SK-N-SH (cell line): ENCODE data around the gene PFKP. TPM values are rescaled to one million over a fixed set of nuclear protein-coding genes. Genes with fewer than 3 reads are reported as not detected.

ENCODE experiments used
- CTCF ChIA-PET: fragments of 300-600, 350-600 bp; formaldehyde crosslinking; extraction: SDS; loops from one replicate; lab custom pipeline; 2021; lab: Yijun Ruan, JAX
- POLR2A ChIA-PET: fragments of 350-600 bp; sonication (Branson Sonifier 250); formaldehyde crosslinking; extraction: SDS; loops from one replicate; lab custom pipeline; 2020; ENCODE audit warnings: antibody characterized with exemption, inconsistent platforms; lab: Yijun Ruan, JAX
- DNase-seq: peaks from one replicate; pipeline ENCODE4 v3.0.0; 2012
- H2AFZ ChIP-seq: fragments of 200-600 bp; sonication (generic); 2 replicates; pipeline ENCODE4 v1.8.1; 2016; ENCODE audit warnings: antibody characterized with exemption, mild to moderate bottlenecking, low read depth
- H3F3A ChIP-seq: fragments of 200-600 bp; sonication (generic); replicated peaks from 2 replicates; pipeline ENCODE3; 2016; ENCODE audit warnings: antibody characterized with exemption, mild to moderate bottlenecking; ENCODE audit not compliant: insufficient read depth
- H3K27ac ChIP-seq, 2 experiments: fragments of 200-500 bp in 1 of 2; fragments of 200-600 bp in 1 of 2; sonication (Bioruptor generic) in 1 of 2; sonication (generic), shearing (Covaris generic) in 1 of 2; 2 replicates each; pipeline versions ENCODE4 v1.5.1 to v1.6.1; 2014 to 2016; ENCODE audit warnings: low read depth in 2 of 2, inconsistent platforms in 1 of 2, low read length in 1 of 2, mild to moderate bottlenecking in 1 of 2, mixed read lengths in 1 of 2
- H3K27me3 ChIP-seq: fragments of 200-600 bp; sonication (generic), shearing (Covaris generic); 2 replicates; pipeline ENCODE4 v1.6.1; 2016; ENCODE audit warnings: mixed run types; ENCODE audit not compliant: insufficient read depth
- H3K36me3 ChIP-seq, 2 experiments: fragments of 200-500 bp in 1 of 2; fragments of 200-600 bp in 1 of 2; sonication (Bioruptor generic) in 1 of 2; sonication (generic) in 1 of 2; replicated peaks in 1 of 2; 2 replicates each; pipeline versions ENCODE3 to v1.5.1; 2014 to 2016; ENCODE audit warnings: low read length in 1 of 2, mild to moderate bottlenecking in 1 of 2; ENCODE audit not compliant: insufficient read depth in 2 of 2, control insufficient read depth in 1 of 2
- H3K4me1 ChIP-seq, 2 experiments: fragments of 200-500 bp in 1 of 2; fragments of 200-600 bp in 1 of 2; sonication (Bioruptor generic) in 1 of 2; sonication (generic), shearing (Covaris generic) in 1 of 2; 2 replicates each; pipeline versions ENCODE4 v1.5.1 to v1.6.1; 2014 to 2016; ENCODE audit warnings: low read depth in 1 of 2, low read length in 1 of 2, mixed run types in 1 of 2; ENCODE audit not compliant: insufficient read depth in 2 of 2, control insufficient read depth in 1 of 2
- H3K4me2 ChIP-seq: fragments of 200-600 bp; sonication (generic), shearing (Covaris generic); 2 replicates; pipeline ENCODE4 v1.6.1; 2017; ENCODE audit warnings: mixed run types
- H3K4me3 ChIP-seq, 2 experiments: fragments of 200-500 bp in 1 of 2; fragments of 200-600 bp in 1 of 2; sonication (Bioruptor generic) in 1 of 2; sonication (generic), shearing (Covaris generic) in 1 of 2; 2 replicates each; pipeline versions ENCODE4 v1.5.1 to v1.8.1; 2014 to 2016; ENCODE audit warnings: low read depth in 2 of 2, inconsistent platforms in 1 of 2, low read length in 1 of 2, mild to moderate bottlenecking in 1 of 2, mixed read lengths in 1 of 2, moderate library complexity in 1 of 2
- H3K79me2 ChIP-seq: fragments of 200-600 bp; sonication (generic); 2 replicates; pipeline ENCODE4 v1.8.1; 2017; ENCODE audit warnings: mild to moderate bottlenecking; ENCODE audit not compliant: insufficient read depth
- H3K9ac ChIP-seq: fragments of 200-600 bp; sonication (generic); 2 replicates; pipeline ENCODE4 v1.6.1; 2017; ENCODE audit warnings: mixed run types
- H3K9me2 ChIP-seq: fragments of 200-600 bp; sonication (generic); 2 replicates; pipeline ENCODE4 v1.6.1; 2017; ENCODE audit warnings: mixed run types
- H3K9me3 ChIP-seq: fragments of 200-600 bp; sonication (generic); 2 replicates; pipeline ENCODE4 v1.6.1; 2017; ENCODE audit warnings: mixed run types, mild to moderate bottlenecking, moderate library complexity
- H4K20me1 ChIP-seq: fragments of 200-600 bp; sonication (generic); 2 replicates; pipeline ENCODE4 v1.6.1; 2017; ENCODE audit warnings: mild to moderate bottlenecking, mixed run types; ENCODE audit not compliant: insufficient read depth
- FOXM1 ChIP-seq: IDR thresholded peaks from 2 replicates; pipeline ENCODE4 v1.4.0; 2012; ENCODE audit warnings: low read depth, mild to moderate bottlenecking
- GATA2 ChIP-seq: sonication (generic); formaldehyde crosslinking; IDR thresholded peaks from 2 replicates; pipeline ENCODE4 v1.5.0; 2020; ENCODE audit warnings: mild to moderate bottlenecking, missing genetic modification reagents
- JUND ChIP-seq: IDR thresholded peaks from 2 replicates; pipeline ENCODE4 v1.4.0; 2012
- MAX ChIP-seq: IDR thresholded peaks from 2 replicates; pipeline ENCODE4 v1.4.0; 2012; ENCODE audit warnings: low read depth
- MXI1 ChIP-seq: IDR thresholded peaks from 2 replicates; pipeline ENCODE4 v1.6.1; 2012; ENCODE audit warnings: mild to moderate bottlenecking, low read depth, low read length, improper control_type of control experiment
- SMC3 ChIP-seq: IDR thresholded peaks from 2 replicates; pipeline ENCODE4 v1.6.1; 2012; ENCODE audit warnings: low read depth, low read length, improper control_type of control experiment
- TAF1 ChIP-seq: IDR thresholded peaks from 2 replicates; pipeline ENCODE4 v1.6.1; 2012; ENCODE audit warnings: low read depth, mild to moderate bottlenecking, low read length, moderate library complexity, borderline replicate concordance
- TCF12 ChIP-seq: IDR thresholded peaks from 2 replicates; pipeline ENCODE4 v1.4.0; 2012
- USF2 ChIP-seq: fragments of 150-350 bp; IDR thresholded peaks from 2 replicates; pipeline ENCODE4 v1.6.1; 2017; ENCODE audit warnings: antibody characterized with exemption, low read length, low read depth, borderline replicate concordance
- YY1 ChIP-seq: IDR thresholded peaks from 2 replicates; pipeline ENCODE4 v1.4.0; 2012; ENCODE audit warnings: low read depth, mild to moderate bottlenecking
- WGBS: methylation state at CpG from one replicate; pipeline ENCODE4 v1.1.6; 2017; ENCODE audit warnings: low lambda C conversion rate; 5-methylcytosine and 5-hydroxymethylcytosine counted together
- polyA plus RNA-seq, 3 experiments: library from polyadenylated mRNA; depleted of rRNA; stranded (reverse); fragments of >200 nt; gene quantifications; 2 replicates each; pipeline ENCODE4 v1.2.3, GENCODE V29; 2012
- TF ChIP-seq, protein P1 (sequence below): fragments of 150-350 bp; IDR thresholded peaks from 2 replicates; pipeline ENCODE4 v1.6.1; 2016; ENCODE audit warnings: mild to moderate bottlenecking, low read depth, low read length
- TF ChIP-seq, protein P2 (sequence below): IDR thresholded peaks from 2 replicates; pipeline ENCODE4 v1.4.0; 2012; ENCODE audit warnings: low read depth, borderline replicate concordance

The PFKP gene
- polyA plus RNA-seq, 1 of the 3 experiments (the other 2 are of a cell fraction), result 175 TPM

DNA sequence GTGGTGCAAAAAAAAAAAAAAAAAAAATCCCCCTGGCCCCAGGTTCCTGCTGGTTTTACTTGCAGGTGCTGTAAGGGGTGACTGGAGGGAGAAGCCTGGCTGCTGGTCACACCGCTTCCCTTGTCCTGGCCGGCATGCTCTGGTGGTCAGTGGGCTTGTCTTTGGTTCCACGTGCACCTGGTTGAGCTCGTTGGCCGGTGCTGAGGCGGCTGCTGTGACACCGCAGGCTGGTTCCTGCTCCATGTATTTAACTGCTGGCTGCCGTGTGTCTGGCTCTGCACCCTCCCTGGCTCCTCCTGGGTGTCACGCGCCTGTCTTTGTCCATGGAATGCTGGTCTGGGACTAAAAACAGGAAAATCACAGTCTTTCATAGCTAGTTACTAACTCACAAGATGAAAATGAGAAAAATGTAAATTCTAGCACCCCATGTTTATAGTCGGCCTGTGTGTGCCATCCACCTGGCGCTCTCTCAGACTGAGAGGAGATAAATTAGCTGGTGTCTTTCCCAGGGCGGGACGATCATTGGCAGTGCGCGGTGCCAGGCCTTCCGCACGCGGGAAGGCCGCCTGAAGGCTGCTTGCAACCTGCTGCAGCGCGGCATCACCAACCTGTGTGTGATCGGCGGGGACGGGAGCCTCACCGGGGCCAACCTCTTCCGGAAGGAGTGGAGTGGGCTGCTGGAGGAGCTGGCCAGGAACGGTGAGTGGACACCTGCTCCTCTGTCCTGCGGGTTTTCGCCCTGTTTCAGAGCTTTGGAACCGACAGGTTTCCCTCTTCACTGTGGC is 33.7 kb downstream of the PFKP start:
- Histone ChIP-seq H3K4me2 (no peak overlapping the region), H4K20me1 (no peaks in the 10 kb centered on the region), H3K4me1 (peaks cover 3 to 14% of the 10 kb centered on the region in 2 experiments; a peak in 3 of 4 replicates), H3K79me2 (peaks cover 80% of the 10 kb centered on the region), H3F3A (peaks cover 20% of the 10 kb centered on the region)
- TF ChIP-seq TCF12 (no peak), USF2 (no peak), SMC3 (no peak), MXI1 (no peak)
- TF ChIP-seq, protein P1, sequence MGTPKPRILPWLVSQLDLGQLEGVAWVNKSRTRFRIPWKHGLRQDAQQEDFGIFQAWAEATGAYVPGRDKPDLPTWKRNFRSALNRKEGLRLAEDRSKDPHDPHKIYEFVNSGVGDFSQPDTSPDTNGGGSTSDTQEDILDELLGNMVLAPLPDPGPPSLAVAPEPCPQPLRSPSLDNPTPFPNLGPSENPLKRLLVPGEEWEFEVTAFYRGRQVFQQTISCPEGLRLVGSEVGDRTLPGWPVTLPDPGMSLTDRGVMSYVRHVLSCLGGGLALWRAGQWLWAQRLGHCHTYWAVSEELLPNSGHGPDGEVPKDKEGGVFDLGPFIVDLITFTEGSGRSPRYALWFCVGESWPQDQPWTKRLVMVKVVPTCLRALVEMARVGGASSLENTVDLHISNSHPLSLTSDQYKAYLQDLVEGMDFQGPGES, result no peak
- TF ChIP-seq, all 33 proteins: peak for 0
- H3K36me3 ChIP-seq, result peaks cover 42 to 44% of the 10 kb centered on the region in 2 experiments
- CTCF ChIA-PET, result interaction anchor here (0.7 kb wide), 1 partner anchor 8 kb away, joined by 4 read pairs; no protein-coding TSS in a partner anchor
- DNase-seq, result no peak
- H3K27ac ChIP-seq, result no peak overlapping the region
- no peaks in the 10 kb centered on the region for H3K9me3 ChIP-seq
- no peaks in the 10 kb centered on the region for H3K9me2 ChIP-seq
- 97% methylated on average over 31 of the region's 31 CpGs for whole genome bisulfite sequencing
- no peaks in the 10 kb centered on the region for H3K27me3 ChIP-seq
- H3K9ac ChIP-seq, result no peak overlapping the region
- H3K4me3 ChIP-seq, result no peak overlapping the region
- POLR2A ChIA-PET, result no interaction called here
- H2AFZ ChIP-seq, result no peak overlapping the region

DNA sequence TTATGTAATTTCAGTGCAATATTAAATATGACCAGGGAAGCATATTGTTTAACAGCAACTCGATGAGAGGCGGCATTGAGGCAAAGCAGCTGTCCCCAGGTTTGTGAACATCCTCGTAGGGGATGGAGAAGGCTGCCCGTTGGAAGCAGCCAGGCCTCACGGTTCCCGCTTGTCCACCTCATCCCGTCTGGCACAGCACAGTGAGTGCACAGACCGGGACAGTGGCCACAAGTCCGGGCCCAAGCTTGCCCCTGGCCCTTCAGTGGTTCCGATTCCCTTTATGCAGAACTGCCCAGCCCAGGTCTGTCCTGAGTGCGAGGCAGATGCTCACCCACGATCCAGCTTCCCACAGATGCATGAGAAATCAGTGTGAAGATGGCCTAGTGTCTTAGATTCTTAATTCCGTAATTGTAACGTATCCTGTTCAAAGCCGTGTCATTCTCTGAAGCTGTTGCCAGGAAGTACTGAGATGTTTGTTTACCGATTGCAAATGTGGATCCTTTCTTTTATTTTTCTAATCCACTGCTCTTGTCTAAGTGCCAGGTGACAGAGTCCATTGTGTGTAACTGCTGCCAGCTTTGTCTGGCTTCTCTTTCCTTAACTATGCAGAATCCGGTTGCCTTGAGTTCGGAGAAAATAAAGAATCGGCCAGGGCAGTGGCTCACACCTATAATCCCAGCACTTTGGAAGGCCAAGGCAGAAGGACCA is 35.5 kb downstream of the PFKP start:
- H3K9me3 ChIP-seq, result no peaks in the 10 kb centered on the region
- H3K79me2 ChIP-seq, result peaks cover 63% of the 10 kb centered on the region
- DNase-seq, result no peak
- H3K4me1 ChIP-seq, result peaks cover 0 to 3% of the 10 kb centered on the region in 2 experiments; a peak in 1 of 4 replicates
- CTCF ChIA-PET, result interaction anchor here (0.9 to 1.6 kb wide), 3 partner anchors 8 to 53 kb away, joined by 4 to 5 read pairs (median 4); no protein-coding TSS in a partner anchor
- peaks cover 44 to 47% of the 10 kb centered on the region in 2 experiments for H3K36me3 ChIP-seq
- no peak overlapping the region for H2AFZ ChIP-seq
- TF ChIP-seq, protein P2, sequence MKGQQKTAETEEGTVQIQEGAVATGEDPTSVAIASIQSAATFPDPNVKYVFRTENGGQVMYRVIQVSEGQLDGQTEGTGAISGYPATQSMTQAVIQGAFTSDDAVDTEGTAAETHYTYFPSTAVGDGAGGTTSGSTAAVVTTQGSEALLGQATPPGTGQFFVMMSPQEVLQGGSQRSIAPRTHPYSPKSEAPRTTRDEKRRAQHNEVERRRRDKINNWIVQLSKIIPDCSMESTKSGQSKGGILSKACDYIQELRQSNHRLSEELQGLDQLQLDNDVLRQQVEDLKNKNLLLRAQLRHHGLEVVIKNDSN, result no peak
- no peak for TF ChIP-seq FOXM1
- no peak for TF ChIP-seq JUND
- TF ChIP-seq YY1, result no peak
- no peak for TF ChIP-seq TAF1
- no peak for TF ChIP-seq USF2
- TF ChIP-seq, protein P1, result no peak
- no peak for TF ChIP-seq MAX
- no peak for TF ChIP-seq GATA2 (CRISPR knock-in tag)
- H3K9me2 ChIP-seq, result no peaks in the 10 kb centered on the region
- no peak overlapping the region for H3K9ac ChIP-seq
- H3K4me2 ChIP-seq, result no peak overlapping the region
- H4K20me1 ChIP-seq, result no peaks in the 10 kb centered on the region
- 77% methylated on average over 18 of the region's 19 CpGs for WGBS
- no peak overlapping the region for H3K4me3 ChIP-seq
- H3K27ac ChIP-seq, result no peak overlapping the region
- no peaks in the 10 kb centered on the region for H3K27me3 ChIP-seq
- POLR2A ChIA-PET, result no interaction called here
- H3F3A ChIP-seq, result peaks cover 21% of the 10 kb centered on the region
